ENCODE data around the gene HEATR5B.
"Not testable (repeated sequence)": the region's sequence is repeated elsewhere in the genome, so short reads cannot be mapped to it uniquely, and the experiment has no call there.

The HEATR5B gene

DNA sequence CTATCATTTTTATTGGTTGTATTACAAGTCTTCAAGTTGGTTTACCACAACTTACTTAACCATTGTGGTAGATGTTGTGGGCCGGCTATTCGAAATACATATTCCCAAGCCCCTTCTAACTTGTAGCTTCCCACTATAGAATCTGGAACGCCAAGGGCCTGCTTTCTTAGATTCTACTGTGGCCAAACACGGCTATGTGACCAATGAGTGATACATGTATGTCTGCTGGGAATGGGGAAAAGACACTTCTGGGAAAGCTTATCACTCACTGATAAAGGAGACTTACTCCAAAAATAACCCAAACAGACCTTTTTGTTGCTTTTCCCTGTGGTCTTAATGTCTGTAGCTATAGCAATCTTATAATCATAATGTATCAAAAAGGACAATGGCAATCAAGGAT lies 142.3 kb downstream of the HEATR5B start:
- H3K4me3 ChIP-seq (ENCODE audit: insufficient read depth in 1 of 2, low read depth in 1 of 2, low read length in 2 of 2) = no peak overlapping the region
- H3K23ac ChIP-seq (ENCODE audit: low read length in 2 of 2) = no peak overlapping the region
- no peak overlapping the region for H2AFZ ChIP-seq (ENCODE audit: low read depth, low read length)
- H3K9ac ChIP-seq (ENCODE audit: low read length) = no peak overlapping the region
- H3K14ac ChIP-seq (ENCODE audit: low read length in 2 of 2) = no peak overlapping the region
- H3K79me1 ChIP-seq (replicated peaks; ENCODE audit: low read length, poor library complexity, severe bottlenecking) = peaks cover 13% of the 10 kb centered on the region
- H3K4ac ChIP-seq (ENCODE audit: low read depth in 1 of 2, low read length in 2 of 2) = no peak overlapping the region
- no peak overlapping the region for H3K27ac ChIP-seq (ENCODE audit: low read length, poor library complexity, severe bottlenecking)
- no peak overlapping the region for H2BK15ac ChIP-seq (ENCODE audit: low read depth, poor library complexity, severe bottlenecking)
- H4K8ac ChIP-seq (ENCODE audit: low read length) = no peak overlapping the region
- no peak overlapping the region for H2BK120ac ChIP-seq (ENCODE audit: low read depth, low read length)
- H3K4me2 ChIP-seq (ENCODE audit: low read length, poor library complexity, severe bottlenecking) = no peak overlapping the region
- H3K9me3 ChIP-seq (ENCODE audit: control insufficient read depth, low read length) = no peaks in the 10 kb centered on the region
- H3K27me3 ChIP-seq (ENCODE audit: control insufficient read depth in 1 of 2, insufficient read depth in 1 of 2, low read length in 2 of 2) = no peaks in the 10 kb centered on the region
- DNase-seq = no peak
- no peak overlapping the region for H3K18ac ChIP-seq (ENCODE audit: low read depth in 1 of 2, low read length in 2 of 2)
- no peak overlapping the region for H4K91ac ChIP-seq (ENCODE audit: low read length)
- no peak overlapping the region for H2BK12ac ChIP-seq (ENCODE audit: low read length in 2 of 2)
- no peak overlapping the region for H2AK5ac ChIP-seq (ENCODE audit: low read length, severe bottlenecking)
- H3K36me3 ChIP-seq (ENCODE audit: control insufficient read depth in 1 of 2, insufficient read depth in 2 of 2, low read depth in 1 of 2, low read length in 2 of 2) = no peaks in the 10 kb centered on the region
- 94% methylated on average over 2 of the region's 4 CpGs for WGBS
- H3K4me1 ChIP-seq (ENCODE audit: control insufficient read depth, insufficient read depth, low read depth, low read length) = no peaks in the 10 kb centered on the region
- no peak overlapping the region for H2BK5ac ChIP-seq (ENCODE audit: low read depth, low read length, poor library complexity, severe bottlenecking)

DNA sequence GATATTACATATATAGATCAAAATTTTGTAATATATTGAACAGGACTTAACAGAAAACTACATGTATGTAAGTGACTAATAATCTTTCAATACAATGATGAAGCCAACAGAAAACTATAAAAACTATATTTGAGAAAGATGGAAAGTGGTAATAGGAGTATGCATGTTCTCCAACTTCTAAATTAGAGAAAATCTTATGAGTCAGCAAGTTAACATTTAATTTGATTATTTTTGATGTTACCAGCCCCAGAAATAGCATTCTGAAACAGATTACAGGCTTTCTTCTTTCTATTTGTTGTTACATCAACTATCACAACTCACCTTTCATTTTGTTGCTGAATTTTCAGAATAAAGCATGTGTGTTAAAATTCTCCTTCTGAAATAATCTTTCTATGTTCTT lies 147.6 kb downstream of the HEATR5B start:
- not testable (repeated sequence) for H3K23ac ChIP-seq (ENCODE audit: low read length in 2 of 2); H2AK5ac ChIP-seq (ENCODE audit: low read length, severe bottlenecking); H2BK12ac ChIP-seq (ENCODE audit: low read length in 2 of 2); H3K4me1 ChIP-seq (ENCODE audit: control insufficient read depth, insufficient read depth, low read depth, low read length); H3K9me3 ChIP-seq (ENCODE audit: control insufficient read depth, low read length); H3K27me3 ChIP-seq (ENCODE audit: control insufficient read depth in 1 of 2, insufficient read depth in 1 of 2, low read length in 2 of 2); H3K9ac ChIP-seq (ENCODE audit: low read length); H2AFZ ChIP-seq (ENCODE audit: low read depth, low read length); H3K4me2 ChIP-seq (ENCODE audit: low read length, poor library complexity, severe bottlenecking); H3K27ac ChIP-seq (ENCODE audit: low read length, poor library complexity, severe bottlenecking); H2BK120ac ChIP-seq (ENCODE audit: low read depth, low read length); H4K8ac ChIP-seq (ENCODE audit: low read length); DNase-seq; H3K18ac ChIP-seq (ENCODE audit: low read depth in 1 of 2, low read length in 2 of 2); H4K91ac ChIP-seq (ENCODE audit: low read length); H3K4me3 ChIP-seq (ENCODE audit: insufficient read depth in 1 of 2, low read depth in 1 of 2, low read length in 2 of 2); H3K4ac ChIP-seq (ENCODE audit: low read depth in 1 of 2, low read length in 2 of 2); H2BK5ac ChIP-seq (ENCODE audit: low read depth, low read length, poor library complexity, severe bottlenecking); H3K14ac ChIP-seq (ENCODE audit: low read length in 2 of 2); H2BK15ac ChIP-seq (ENCODE audit: low read depth, poor library complexity, severe bottlenecking); H3K36me3 ChIP-seq (ENCODE audit: control insufficient read depth in 1 of 2, insufficient read depth in 2 of 2, low read depth in 1 of 2, low read length in 2 of 2)
- H3K79me1 ChIP-seq (replicated peaks; ENCODE audit: low read length, poor library complexity, severe bottlenecking) = peaks cover 14% of the 10 kb centered on the region

DNA sequence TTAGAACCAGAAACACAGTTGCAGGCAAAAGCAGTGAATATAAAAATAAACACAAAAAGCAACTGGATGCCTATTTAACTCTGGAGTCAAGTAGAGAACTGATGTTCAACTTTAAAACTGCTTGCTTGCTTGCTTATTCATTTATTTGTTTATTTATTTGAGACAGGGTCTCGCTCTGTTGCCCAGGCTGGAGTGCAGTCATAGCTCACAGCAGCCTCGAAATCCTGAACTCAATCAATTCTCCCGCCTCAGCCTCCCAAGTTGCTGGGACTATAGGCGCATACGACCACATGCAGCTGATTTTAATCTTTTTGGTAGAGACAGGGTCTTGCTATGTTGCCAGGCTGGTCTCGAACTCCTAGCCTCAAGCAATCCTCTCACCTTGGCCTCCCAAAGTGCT lies 152.5 kb downstream of the HEATR5B start:
- not testable (repeated sequence) for H4K91ac ChIP-seq (ENCODE audit: low read length); H3K4me3 ChIP-seq (ENCODE audit: insufficient read depth in 1 of 2, low read depth in 1 of 2, low read length in 2 of 2); DNase-seq; H3K9me3 ChIP-seq (ENCODE audit: control insufficient read depth, low read length); H3K79me1 ChIP-seq (replicated peaks; ENCODE audit: low read length, poor library complexity, severe bottlenecking); H2BK5ac ChIP-seq (ENCODE audit: low read depth, low read length, poor library complexity, severe bottlenecking); H2BK120ac ChIP-seq (ENCODE audit: low read depth, low read length); H3K18ac ChIP-seq (ENCODE audit: low read depth in 1 of 2, low read length in 2 of 2); H2AK5ac ChIP-seq (ENCODE audit: low read length, severe bottlenecking); H2BK12ac ChIP-seq (ENCODE audit: low read length in 2 of 2); H3K4ac ChIP-seq (ENCODE audit: low read depth in 1 of 2, low read length in 2 of 2); H3K4me1 ChIP-seq (ENCODE audit: control insufficient read depth, insufficient read depth, low read depth, low read length); H4K8ac ChIP-seq (ENCODE audit: low read length); H3K4me2 ChIP-seq (ENCODE audit: low read length, poor library complexity, severe bottlenecking); H3K14ac ChIP-seq (ENCODE audit: low read length in 2 of 2); H3K36me3 ChIP-seq (ENCODE audit: control insufficient read depth in 1 of 2, insufficient read depth in 2 of 2, low read depth in 1 of 2, low read length in 2 of 2); H3K27me3 ChIP-seq (ENCODE audit: control insufficient read depth in 1 of 2, insufficient read depth in 1 of 2, low read length in 2 of 2); H2BK15ac ChIP-seq (ENCODE audit: low read depth, poor library complexity, severe bottlenecking); H3K23ac ChIP-seq (ENCODE audit: low read length in 2 of 2); H3K27ac ChIP-seq (ENCODE audit: low read length, poor library complexity, severe bottlenecking); H2AFZ ChIP-seq (ENCODE audit: low read depth, low read length)
- WGBS = 95% methylated on average over 6 of the region's 6 CpGs
- peak overlapping the region; percentile 75 for H3K9ac ChIP-seq (ENCODE audit: low read length)

All from mesenchymal stem cell (in vitro differentiated cells and primary cell).